ENCODE data around the gene USP7.

USP7 gene

DNA sequence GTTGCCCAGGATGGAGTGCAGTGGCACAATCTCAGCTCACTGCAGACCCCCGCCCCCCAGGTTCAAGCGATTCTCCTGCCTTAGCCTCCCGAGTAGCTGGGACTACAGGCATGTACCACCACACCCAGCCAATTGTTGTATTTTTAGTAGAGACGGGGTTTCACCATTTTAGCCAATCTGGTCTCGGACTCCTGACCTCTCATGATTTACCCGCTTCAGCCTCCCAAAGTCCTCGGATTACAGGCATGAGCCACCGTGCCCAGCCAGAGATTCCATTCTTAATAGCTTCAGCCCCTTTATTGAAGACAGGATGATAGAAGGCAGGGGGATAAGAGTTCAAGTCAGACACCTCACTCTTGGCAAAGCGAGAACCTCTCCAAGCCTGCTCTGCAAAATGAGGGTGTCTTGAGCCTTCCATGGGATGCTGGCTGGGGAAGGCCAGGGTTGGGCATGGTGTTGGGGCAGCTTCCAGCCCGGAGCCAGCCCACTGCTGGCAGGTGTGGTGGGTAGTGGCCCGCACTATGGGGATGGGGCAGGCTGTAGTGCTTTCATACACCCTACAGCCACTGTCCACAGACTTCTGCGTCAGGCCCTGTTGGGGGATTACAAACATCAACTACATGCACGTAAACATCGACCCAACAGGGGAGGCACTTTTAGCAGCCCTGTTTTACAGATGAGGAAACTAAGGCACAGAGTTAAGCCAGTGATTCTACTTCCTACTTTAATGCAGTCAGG, 98.4 kb downstream of the USP7 start:
- H3K4me1 ChIP-seq (ENCODE audit: control insufficient read depth in 2 of 2, insufficient read depth in 2 of 2, low read length in 2 of 2) = peaks cover 44 to 48% of the 10 kb centered on the region in 2 donors

GRCh38 chr16:8864480-8865110, 99.1 kb downstream of the USP7 start:
- Histone ChIP-seq H3K4me3 (ENCODE audit: low read length in 2 of 2) (no peak overlapping the region), H3K9me3 (ENCODE audit: control insufficient read depth in 2 of 2, low read length in 2 of 2) (no peaks in the 10 kb centered on the region), H3K27me3 (ENCODE audit: control insufficient read depth in 2 of 2, insufficient read depth in 2 of 2, low read length in 2 of 2) (no peaks in the 10 kb centered on the region), H3K27ac (ENCODE audit: low read depth in 2 of 2, low read length in 2 of 2) (peak overlapping the region in 1 of 2 donors; percentile 9), H3K9ac (ENCODE audit: low read depth in 1 of 2, low read length in 2 of 2) (no peak overlapping the region), H3K36me3 (ENCODE audit: control insufficient read depth in 2 of 2, insufficient read depth in 2 of 2, low read length in 2 of 2) (no peaks in the 10 kb centered on the region), H3K4me1 (ENCODE audit: control insufficient read depth in 2 of 2, insufficient read depth in 2 of 2, low read length in 2 of 2) (peaks cover 42 to 47% of the 10 kb centered on the region in 2 donors)

More for the DNA sequence above, 98.4 kb downstream of the USP7 start:
- no peak overlapping the region for H3K4me3 ChIP-seq (ENCODE audit: low read length in 2 of 2)
- H3K27ac ChIP-seq (ENCODE audit: low read depth in 2 of 2, low read length in 2 of 2) = no peak overlapping the region
- no peak overlapping the region for H3K9ac ChIP-seq (ENCODE audit: low read depth in 1 of 2, low read length in 2 of 2)
- H3K27me3 ChIP-seq (ENCODE audit: control insufficient read depth in 2 of 2, insufficient read depth in 2 of 2, low read length in 2 of 2) = no peaks in the 10 kb centered on the region
- H3K9me3 ChIP-seq (ENCODE audit: control insufficient read depth in 2 of 2, low read length in 2 of 2) = no peaks in the 10 kb centered on the region
- H3K36me3 ChIP-seq (ENCODE audit: control insufficient read depth in 2 of 2, insufficient read depth in 2 of 2, low read length in 2 of 2) = no peaks in the 10 kb centered on the region

DNA sequence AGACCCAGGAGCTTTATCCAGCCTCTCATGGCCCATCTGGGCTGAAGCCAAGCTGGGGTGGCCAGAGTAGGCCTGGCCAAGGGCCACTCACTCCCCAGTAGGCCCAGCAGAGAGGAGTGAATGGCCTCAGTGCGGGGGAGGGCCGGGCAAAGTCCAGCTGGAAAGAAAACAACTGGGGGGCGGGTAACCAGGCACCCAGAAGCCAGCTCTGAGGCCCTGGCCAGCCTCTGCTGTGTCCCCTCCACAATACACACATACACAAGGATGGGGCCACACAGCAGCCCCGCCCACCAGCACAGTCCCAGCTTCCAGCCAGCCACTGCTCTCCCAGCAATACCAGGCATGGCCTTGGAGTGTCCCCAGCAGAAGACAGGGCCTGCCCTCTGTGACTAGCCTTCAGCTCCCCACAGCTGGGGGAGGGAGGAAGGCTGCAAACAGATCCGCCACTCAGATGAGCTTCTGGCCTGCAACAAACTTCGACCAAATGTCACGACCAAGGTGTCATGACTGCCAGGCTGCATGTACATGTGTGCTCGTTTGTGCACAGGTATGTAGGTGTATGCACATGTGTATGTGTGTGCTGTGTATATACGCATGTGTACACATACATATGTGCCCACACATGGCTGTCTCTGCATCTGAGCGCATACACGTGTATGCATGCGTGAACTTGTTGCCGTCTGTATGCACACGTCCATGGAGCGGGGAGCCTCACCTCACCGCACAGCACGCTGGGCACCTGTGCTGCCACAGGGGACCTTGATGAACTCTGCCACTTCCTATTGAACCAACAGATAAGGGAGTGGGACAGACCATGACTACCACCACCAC, 99.9 kb downstream of the USP7 start:
- no peaks in the 10 kb centered on the region for H3K27me3 ChIP-seq (ENCODE audit: control insufficient read depth in 2 of 2, insufficient read depth in 2 of 2, low read length in 2 of 2)
- peaks cover 37 to 42% of the 10 kb centered on the region in 2 donors for H3K4me1 ChIP-seq (ENCODE audit: control insufficient read depth in 2 of 2, insufficient read depth in 2 of 2, low read length in 2 of 2)
- no peak overlapping the region for H3K4me3 ChIP-seq (ENCODE audit: low read length in 2 of 2)
- no peaks in the 10 kb centered on the region for H3K9me3 ChIP-seq (ENCODE audit: control insufficient read depth in 2 of 2, low read length in 2 of 2)
- H3K9ac ChIP-seq (ENCODE audit: low read depth in 1 of 2, low read length in 2 of 2) = no peak overlapping the region
- H3K27ac ChIP-seq (ENCODE audit: low read depth in 2 of 2, low read length in 2 of 2) = peak overlapping the region in 1 of 2 donors; percentile 52
- H3K36me3 ChIP-seq (ENCODE audit: control insufficient read depth in 2 of 2, insufficient read depth in 2 of 2, low read length in 2 of 2) = peaks cover 0 to 2% of the 10 kb centered on the region in 2 donors

- Histone ChIP-seq H3K36me3 (ENCODE audit: control insufficient read depth in 2 of 2, insufficient read depth in 2 of 2, low read length in 2 of 2) (peaks cover 7 to 12% of the 10 kb centered on the region in 2 donors), H3K4me1 (ENCODE audit: control insufficient read depth in 2 of 2, insufficient read depth in 2 of 2, low read length in 2 of 2) (peaks cover 32 to 36% of the 10 kb centered on the region in 2 donors), H3K27ac (ENCODE audit: low read depth in 2 of 2, low read length in 2 of 2) (no peak overlapping the region), H3K4me3 (ENCODE audit: low read length in 2 of 2) (no peak overlapping the region), H3K27me3 (ENCODE audit: control insufficient read depth in 2 of 2, insufficient read depth in 2 of 2, low read length in 2 of 2) (no peaks in the 10 kb centered on the region), H3K9me3 (ENCODE audit: control insufficient read depth in 2 of 2, low read length in 2 of 2) (no peaks in the 10 kb centered on the region), H3K9ac (ENCODE audit: low read depth in 1 of 2, low read length in 2 of 2) (no peak overlapping the region)
These were observed 101.2 kb downstream of the USP7 start for GRCh38 chr16:8862309-8863130.

- Histone ChIP-seq H3K36me3 (ENCODE audit: control insufficient read depth in 2 of 2, insufficient read depth in 2 of 2, low read length in 2 of 2) (peaks cover 10 to 15% of the 10 kb centered on the region in 2 donors), H3K27me3 (ENCODE audit: control insufficient read depth in 2 of 2, insufficient read depth in 2 of 2, low read length in 2 of 2) (no peaks in the 10 kb centered on the region), H3K4me1 (ENCODE audit: control insufficient read depth in 2 of 2, insufficient read depth in 2 of 2, low read length in 2 of 2) (peaks cover 26 to 28% of the 10 kb centered on the region in 2 donors), H3K27ac (ENCODE audit: low read depth in 2 of 2, low read length in 2 of 2) (peak overlapping the region in 1 of 2 donors; percentile 16), H3K4me3 (ENCODE audit: low read length in 2 of 2) (no peak overlapping the region), H3K9ac (ENCODE audit: low read depth in 1 of 2, low read length in 2 of 2) (no peak overlapping the region), H3K9me3 (ENCODE audit: control insufficient read depth in 2 of 2, low read length in 2 of 2) (no peaks in the 10 kb centered on the region)
These were observed 102.0 kb downstream of the USP7 start for GRCh38 chr16:8861563-8862308.

DNA sequence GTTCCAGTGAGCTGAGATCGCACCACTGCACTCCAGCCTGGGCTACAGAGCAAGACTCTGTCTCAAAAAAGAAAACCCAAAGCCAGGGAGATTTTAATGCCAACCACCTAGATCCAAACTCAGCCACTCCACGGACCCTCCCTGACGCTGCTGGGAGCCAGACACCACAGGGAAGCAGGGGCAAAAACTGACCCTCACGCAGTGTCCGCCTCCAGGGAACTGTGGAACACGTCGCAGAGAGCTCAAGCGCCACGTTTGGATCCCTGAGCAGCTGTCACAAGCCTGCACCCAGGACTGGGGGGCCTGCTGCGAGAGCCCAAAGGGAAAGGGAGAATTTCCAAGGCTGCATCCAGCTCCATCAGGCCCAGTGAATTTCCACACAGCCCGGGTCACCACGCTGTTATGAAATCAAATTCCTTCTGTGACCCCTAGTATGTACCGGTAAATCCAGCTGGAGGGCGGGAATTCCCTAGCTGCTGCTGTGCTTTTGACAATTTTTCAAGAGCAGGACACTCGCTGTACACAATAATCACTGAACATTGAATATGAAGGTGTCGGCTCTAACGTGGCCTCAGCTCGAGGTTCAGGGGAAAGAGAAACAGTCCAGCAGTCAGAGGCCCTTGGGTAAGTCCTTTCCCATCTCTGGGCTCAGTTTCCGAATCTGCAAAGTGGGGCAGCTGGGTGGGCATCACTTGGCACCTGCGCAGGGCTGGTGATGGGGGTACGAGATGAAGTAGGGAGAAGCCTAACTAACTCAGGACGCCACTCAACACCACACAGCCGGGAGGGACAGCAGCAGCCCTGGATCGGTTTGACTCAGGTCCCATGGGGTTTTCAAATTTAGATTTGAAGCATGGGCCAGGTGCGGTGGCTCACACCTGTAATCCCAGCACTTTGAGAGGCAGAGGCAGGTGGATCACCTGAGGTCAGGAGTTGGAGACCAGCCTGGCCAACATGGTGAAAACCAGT, 103.5 kb downstream of the USP7 start:
- no peaks in the 10 kb centered on the region for H3K27me3 ChIP-seq (ENCODE audit: control insufficient read depth in 2 of 2, insufficient read depth in 2 of 2, low read length in 2 of 2)
- no peak overlapping the region for H3K27ac ChIP-seq (ENCODE audit: low read depth in 2 of 2, low read length in 2 of 2)
- peaks cover 20 to 21% of the 10 kb centered on the region in 2 donors for H3K4me1 ChIP-seq (ENCODE audit: control insufficient read depth in 2 of 2, insufficient read depth in 2 of 2, low read length in 2 of 2)
- H3K36me3 ChIP-seq (ENCODE audit: control insufficient read depth in 2 of 2, insufficient read depth in 2 of 2, low read length in 2 of 2) = peaks cover 18 to 28% of the 10 kb centered on the region in 2 donors
- no peaks in the 10 kb centered on the region for H3K9me3 ChIP-seq (ENCODE audit: control insufficient read depth in 2 of 2, low read length in 2 of 2)
- no peak overlapping the region for H3K9ac ChIP-seq (ENCODE audit: low read depth in 1 of 2, low read length in 2 of 2)
- no peak overlapping the region for H3K4me3 ChIP-seq (ENCODE audit: low read length in 2 of 2)

- H3K36me3 ChIP-seq (ENCODE audit: control insufficient read depth in 2 of 2, insufficient read depth in 2 of 2, low read length in 2 of 2) = peaks cover 21 to 33% of the 10 kb centered on the region in 2 donors
- H3K4me1 ChIP-seq (ENCODE audit: control insufficient read depth in 2 of 2, insufficient read depth in 2 of 2, low read length in 2 of 2) = peaks cover 13 to 16% of the 10 kb centered on the region in 2 donors
- no peak overlapping the region for H3K27ac ChIP-seq (ENCODE audit: low read depth in 2 of 2, low read length in 2 of 2)
These were observed 104.5 kb downstream of the USP7 start for GRCh38 chr16:8858994-8859912.

GRCh38 chr16:8855972-8856371, 107.7 kb downstream of the USP7 start:
- Histone ChIP-seq H3K4me1 (ENCODE audit: control insufficient read depth in 2 of 2, insufficient read depth in 2 of 2, low read length in 2 of 2) (no peaks in the 10 kb centered on the region), H3K9me3 (ENCODE audit: control insufficient read depth in 2 of 2, low read length in 2 of 2) (no peaks in the 10 kb centered on the region), H3K4me3 (ENCODE audit: low read length in 2 of 2) (no peak overlapping the region), H3K36me3 (ENCODE audit: control insufficient read depth in 2 of 2, insufficient read depth in 2 of 2, low read length in 2 of 2) (peaks cover 29 to 47% of the 10 kb centered on the region in 2 donors), H3K9ac (ENCODE audit: low read depth in 1 of 2, low read length in 2 of 2) (no peak overlapping the region), H3K27me3 (ENCODE audit: control insufficient read depth in 2 of 2, insufficient read depth in 2 of 2, low read length in 2 of 2) (no peaks in the 10 kb centered on the region), H3K27ac (ENCODE audit: low read depth in 2 of 2, low read length in 2 of 2) (no peak overlapping the region)

More at GRCh38 chr16:8858994-8859912, 104.5 kb downstream of the USP7 start:
- H3K9ac ChIP-seq (ENCODE audit: low read depth in 1 of 2, low read length in 2 of 2) = no peak overlapping the region
- H3K9me3 ChIP-seq (ENCODE audit: control insufficient read depth in 2 of 2, low read length in 2 of 2) = no peaks in the 10 kb centered on the region
- no peak overlapping the region for H3K4me3 ChIP-seq (ENCODE audit: low read length in 2 of 2)
- no peaks in the 10 kb centered on the region for H3K27me3 ChIP-seq (ENCODE audit: control insufficient read depth in 2 of 2, insufficient read depth in 2 of 2, low read length in 2 of 2)

Measured in mucosa of rectum (tissue), 2 donors.